ENCODE results near the gene KCNB1. TPM values are rescaled to one million over a fixed set of nuclear protein-coding genes. Genes with fewer than 3 reads are reported as not detected.
"Not testable (repeated sequence)": the region's sequence is repeated elsewhere in the genome, so short reads cannot be mapped to it uniquely, and the experiment has no call there.

The KCNB1 gene
- total RNA-seq, 1 donor from 2014 or later = 5.7 TPM

- no peak for FAIRE-seq
Measured at GRCh38 chr20:49338061-49338460, 144.4 kb downstream of the KCNB1 start.

GRCh38 chr20:49337357-49337756 lies 145.1 kb downstream of the KCNB1 start:
- no peak for FAIRE-seq
- DNase-seq (ENCODE audit: low spot score in 2 of 2) = no peak

More at GRCh38 chr20:49338061-49338460, 144.4 kb downstream of the KCNB1 start:
- no peak for DNase-seq (ENCODE audit: low spot score in 2 of 2)

- DNase-seq (ENCODE audit: low spot score in 2 of 2) (no peak), FAIRE-seq (no peak)
Measured at GRCh38 chr20:49336786-49337185, 145.7 kb downstream of the KCNB1 start.

GRCh38 chr20:49335476-49335875 lies 147.0 kb downstream of the KCNB1 start:
- DNase-seq (ENCODE audit: low spot score in 2 of 2) (no peak), FAIRE-seq (no peak)

DNA sequence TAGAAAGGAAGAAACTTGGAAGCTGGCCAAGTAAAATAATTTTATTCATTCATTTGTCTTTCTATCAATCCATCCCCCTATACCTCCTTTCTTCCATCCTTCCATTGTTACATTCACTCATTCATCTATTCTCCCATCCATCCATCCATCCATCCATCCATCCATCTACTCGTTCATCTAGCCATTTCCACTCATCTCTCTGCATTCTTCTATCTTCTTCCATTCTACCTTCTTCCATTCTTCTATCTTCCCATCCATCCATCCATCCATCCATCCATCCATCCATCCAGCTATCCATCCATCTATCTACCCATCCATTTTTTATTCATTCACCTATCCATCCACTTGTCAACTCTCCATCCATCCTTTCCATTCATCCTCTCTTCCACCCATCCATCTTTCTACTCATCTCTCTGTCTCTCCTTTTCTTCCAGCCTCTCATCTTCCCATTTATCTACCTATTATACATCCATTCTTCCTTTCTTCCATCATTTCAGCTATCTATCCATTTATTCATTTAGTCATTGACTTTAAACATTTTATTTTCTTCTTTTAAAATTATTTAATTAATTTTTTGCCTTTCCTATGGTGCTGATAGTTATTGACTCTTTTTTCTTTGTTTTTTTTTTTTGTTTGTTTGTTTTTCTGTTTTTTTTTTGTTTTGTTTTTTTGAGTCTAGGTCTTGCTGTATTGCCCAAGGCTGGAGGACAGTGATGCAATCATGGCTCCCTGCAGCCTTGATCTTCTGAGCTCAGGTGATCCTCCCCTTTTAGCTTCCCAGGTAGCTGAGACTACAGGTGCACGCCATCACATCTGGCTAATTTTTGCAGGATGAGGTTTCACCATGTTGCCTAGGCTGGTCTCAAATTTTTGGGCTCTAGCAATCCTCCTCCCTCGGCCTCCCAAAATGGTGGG lies 151.5 kb downstream of the KCNB1 start:
- no peak for DNase-seq (ENCODE audit: low spot score in 2 of 2)

GRCh38 chr20:49328790-49329189 lies 153.7 kb downstream of the KCNB1 start:
- FAIRE-seq (no peak), DNase-seq (ENCODE audit: low spot score in 2 of 2) (no peak)

More for the DNA sequence above, 151.5 kb downstream of the KCNB1 start:
- FAIRE-seq = peak; percentile 17

- DNase-seq (ENCODE audit: low spot score in 2 of 2) (no peak), FAIRE-seq (no peak)
Measured at GRCh38 chr20:49326026-49326425, 156.4 kb downstream of the KCNB1 start.

DNA sequence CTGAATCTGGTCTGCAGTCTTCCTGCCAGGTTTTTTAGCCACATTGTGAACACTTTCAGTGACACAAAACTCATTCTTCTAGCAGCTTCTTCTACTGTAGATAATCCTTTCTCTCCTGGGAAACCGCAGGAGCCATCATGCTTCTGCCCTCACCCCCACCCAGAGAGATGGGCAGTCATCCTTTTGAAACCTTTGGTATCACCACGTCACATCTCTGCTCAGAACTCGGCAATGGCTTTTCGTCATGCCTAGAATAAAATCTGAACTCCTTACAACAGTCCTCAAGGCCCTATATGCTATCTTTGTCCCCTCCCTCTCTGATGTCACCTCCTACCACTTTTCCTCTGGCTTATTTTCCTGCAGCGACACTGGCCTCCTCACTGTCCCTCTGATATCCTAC lies 158.2 kb downstream of the KCNB1 start:
- DNase-seq (ENCODE audit: low spot score in 2 of 2) (no peak), FAIRE-seq (no peak)

GRCh38 chr20:49323622-49324238 lies 158.7 kb downstream of the KCNB1 start:
- FAIRE-seq = no peak
- no peak for DNase-seq (ENCODE audit: low spot score in 2 of 2)

DNA sequence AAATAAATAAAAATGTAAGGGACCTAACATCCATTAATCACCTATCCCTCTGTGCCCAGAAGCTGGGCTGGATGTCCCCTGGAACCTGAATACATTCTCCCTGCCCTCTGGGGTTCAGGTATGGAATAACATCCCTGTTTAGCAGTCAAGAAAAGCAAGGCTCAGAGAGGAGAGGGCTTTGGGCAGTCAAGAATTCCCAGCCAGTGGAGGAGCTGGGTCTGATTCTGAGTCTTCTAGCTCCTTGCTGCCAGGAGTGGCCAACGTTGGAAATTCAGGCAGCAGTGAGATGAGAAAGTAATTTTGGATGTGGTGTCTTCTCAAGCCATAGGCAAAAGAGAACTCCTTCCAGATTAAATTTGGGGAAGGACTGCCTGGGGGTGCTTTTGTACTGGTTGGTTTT lies 162.0 kb downstream of the KCNB1 start:
- FAIRE-seq = no peak

GRCh38 chr20:49319208-49319809 lies 163.2 kb downstream of the KCNB1 start:
- DNase-seq (ENCODE audit: low spot score in 2 of 2) = no peak
- FAIRE-seq = no peak

More for the DNA sequence above, 162.0 kb downstream of the KCNB1 start:
- no peak for DNase-seq (ENCODE audit: low spot score in 2 of 2)

DNA sequence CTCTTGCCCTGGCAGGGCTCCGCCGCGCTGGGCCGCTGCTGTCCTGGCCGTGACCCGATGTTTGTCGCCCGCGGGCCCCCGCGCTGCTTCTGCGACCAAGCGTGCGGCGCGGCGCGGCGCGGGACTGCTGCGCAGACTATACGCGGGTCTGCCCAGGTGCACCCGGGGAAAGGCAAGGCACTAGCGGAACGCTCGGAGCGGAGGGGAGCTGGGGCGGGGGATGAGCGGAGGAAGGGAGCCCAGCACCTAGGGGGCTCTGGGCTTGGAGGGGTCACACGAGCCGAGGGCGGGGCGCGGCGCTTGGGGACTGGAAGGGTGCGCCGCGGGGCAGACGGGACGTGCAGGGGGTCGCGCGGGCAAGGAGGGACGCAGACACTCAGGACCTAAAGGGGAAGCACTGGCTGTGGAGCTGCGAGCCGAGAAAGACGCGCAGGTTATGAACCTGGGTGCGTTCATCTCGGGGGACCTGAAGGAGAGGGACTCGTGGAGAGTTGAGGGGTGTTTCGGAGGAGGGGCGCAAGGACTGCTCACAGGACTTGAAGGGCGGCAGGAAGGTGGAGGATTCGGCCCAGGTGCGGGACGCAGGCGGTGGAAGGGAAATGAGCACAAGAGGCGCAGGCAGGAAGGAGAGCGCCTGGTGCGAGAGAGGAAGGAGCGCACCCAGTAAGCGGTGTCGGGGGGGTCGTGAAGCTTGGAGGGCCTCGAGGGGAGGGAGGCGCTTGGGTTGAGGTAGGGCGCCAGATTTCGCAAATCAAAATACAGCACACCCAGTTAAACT lies 163.8 kb downstream of the KCNB1 start:
- DNase-seq (ENCODE audit: low spot score in 2 of 2) (no peak), FAIRE-seq (no peak)

GRCh38 chr20:49318091-49318429 lies 164.4 kb downstream of the KCNB1 start:
- no peak for FAIRE-seq
- DNase-seq (ENCODE audit: low spot score in 2 of 2) = no peak

DNA sequence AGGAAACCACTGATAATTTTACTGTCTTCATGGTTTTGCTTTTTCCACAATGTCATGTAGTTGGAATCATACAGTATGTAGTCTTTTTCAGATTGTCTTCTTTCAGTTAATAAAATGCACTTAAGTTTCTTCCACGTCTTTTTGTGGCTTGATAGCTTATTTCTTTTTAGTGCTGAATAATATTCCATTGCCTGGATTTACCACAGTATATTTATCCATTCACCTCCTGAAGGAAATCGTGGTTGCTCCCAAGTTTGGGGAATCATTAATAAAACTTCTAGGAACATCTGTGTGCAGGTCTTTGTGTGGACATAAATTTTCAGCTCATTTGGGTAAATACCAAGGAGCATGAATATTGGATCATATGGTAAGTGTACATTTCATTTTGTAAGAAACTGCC lies 165.8 kb downstream of the KCNB1 start:
- no peak for FAIRE-seq
- no peak for DNase-seq (ENCODE audit: low spot score in 2 of 2)

DNA sequence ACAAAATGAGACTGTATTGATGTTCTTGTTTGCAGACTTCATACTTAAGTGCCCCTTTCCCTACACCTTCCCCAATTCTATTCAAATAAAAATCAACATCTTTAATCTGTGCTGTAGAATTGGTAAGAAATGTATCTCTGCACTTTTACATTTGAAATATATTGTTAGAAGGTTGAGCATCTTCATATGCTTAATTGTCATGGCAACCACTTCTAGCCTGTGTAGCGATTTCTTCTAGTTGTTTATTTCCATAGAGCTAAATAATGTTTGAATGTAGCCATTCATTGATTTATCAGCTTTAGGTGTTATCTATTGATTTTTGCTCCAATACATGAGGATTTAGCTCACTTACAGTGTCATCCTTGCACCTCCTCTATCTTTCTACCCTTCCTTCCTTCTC lies 166.9 kb downstream of the KCNB1 start:
- FAIRE-seq (no peak), DNase-seq (ENCODE audit: low spot score in 2 of 2) (no peak)

- not testable (repeated sequence) for DNase-seq (ENCODE audit: low spot score in 2 of 2); FAIRE-seq
Measured at GRCh38 chr20:49314052-49314451, 168.4 kb downstream of the KCNB1 start.

Other genes with a start within 250 kb of the KCNB1 start
- gene ZNFX1, start 204.6 kb downstream of the KCNB1 start, total RNA-seq = 13.0 TPM
- gene PTGIS, start 85.5 kb upstream of the KCNB1 start, total RNA-seq = 7.7 TPM
- 62.0 TPM for gene B4GALT5, start 231.2 kb upstream of the KCNB1 start, total RNA-seq